SK-MEL-5 (cell line): ENCODE data around the gene BRSK1. TPM values are rescaled to one million over a fixed set of nuclear protein-coding genes. Genes with fewer than 3 reads are reported as not detected.

Experiments used
- DNase-seq: peaks from one replicate; pipeline ENCODE4 v3.0.0-alpha.2; 2016; ENCODE audit warnings: low read depth, low spot score
- in situ Hi-C: cut with HindIII; loops from 2 replicates; pipeline ENCODE4 v1.10.0; 2016; ENCODE audit warnings: low sequenced_read_pairs, high pct_unique_total_duplicates, low pct_unique_long_range_greater_than_20kb
- polyA plus RNA-seq, 2 experiments: library from polyadenylated mRNA; depleted of rRNA; stranded (reverse); fragments of >200 nt; gene quantifications; 2 replicates each; pipeline ENCODE4 v1.2.3, GENCODE V29; 2015
- total RNA-seq: library from RNA; depleted of rRNA; stranded (reverse); fragments of >200 nt; shearing (Covaris generic); gene quantifications from 2 replicates; pipeline ENCODE4 v1.2.3, GENCODE V29; 2014; rRNA removed

Gene BRSK1
- 3.3 and 3.5 TPM in 2 replicates for total RNA-seq
- polyA plus RNA-seq (2015; cell fraction: cytosol; rRNA removed): 7.3 and 12.5 TPM in 2 replicates
- polyA plus RNA-seq (2015; cell fraction: nucleus; rRNA removed): 17.6 and 28.3 TPM in 2 replicates

DNA sequence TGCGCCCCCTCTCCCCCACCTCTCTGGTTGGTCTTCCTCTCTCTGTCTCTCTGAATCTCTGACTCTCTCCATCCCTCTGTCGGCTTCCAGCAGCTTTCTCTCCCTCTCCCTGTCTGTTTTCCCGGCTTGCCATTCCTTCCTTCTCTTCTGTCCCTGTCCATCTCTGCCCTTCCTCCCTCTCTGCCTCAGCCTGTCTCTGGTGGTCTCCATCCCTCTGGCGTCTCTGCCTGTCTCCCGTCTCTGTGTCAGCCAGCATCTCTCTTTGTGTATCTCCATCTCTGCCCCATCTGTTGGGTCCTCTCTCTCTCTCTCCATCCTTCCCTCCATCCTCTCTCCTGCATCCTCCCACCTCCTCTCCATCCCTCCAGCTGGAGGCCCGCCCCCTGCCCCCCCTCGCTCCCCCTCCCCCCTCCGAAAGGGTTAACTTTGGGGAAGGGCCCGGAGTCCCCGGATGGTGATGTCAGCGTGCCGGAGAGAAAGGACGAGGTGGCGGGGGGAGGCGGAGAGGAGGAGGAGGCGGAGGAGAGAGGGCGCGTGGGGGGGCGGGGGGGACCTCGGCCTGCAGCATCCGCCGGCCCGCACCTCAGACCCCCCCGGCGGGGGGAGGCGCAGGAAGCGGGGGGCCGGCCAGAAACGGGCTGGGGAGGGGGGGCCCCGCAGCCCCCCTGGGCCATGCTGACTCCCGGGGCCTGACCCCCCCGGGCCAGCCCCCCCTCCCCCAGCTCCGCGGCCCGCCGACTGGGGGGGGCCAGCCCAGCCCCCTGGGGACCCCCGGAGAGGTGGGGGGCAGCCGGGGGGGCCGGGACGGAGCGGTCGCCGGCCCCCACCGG lies at the start of gene BRSK1:
TSS of gene BRSK1 (plus strand) at position 450 of the 830 bp plus-strand sequence. CDS start 446 bp downstream, outside the sequence.
- in situ Hi-C loops: no loop called here
- DNase-seq: peak; percentile 58

DNA sequence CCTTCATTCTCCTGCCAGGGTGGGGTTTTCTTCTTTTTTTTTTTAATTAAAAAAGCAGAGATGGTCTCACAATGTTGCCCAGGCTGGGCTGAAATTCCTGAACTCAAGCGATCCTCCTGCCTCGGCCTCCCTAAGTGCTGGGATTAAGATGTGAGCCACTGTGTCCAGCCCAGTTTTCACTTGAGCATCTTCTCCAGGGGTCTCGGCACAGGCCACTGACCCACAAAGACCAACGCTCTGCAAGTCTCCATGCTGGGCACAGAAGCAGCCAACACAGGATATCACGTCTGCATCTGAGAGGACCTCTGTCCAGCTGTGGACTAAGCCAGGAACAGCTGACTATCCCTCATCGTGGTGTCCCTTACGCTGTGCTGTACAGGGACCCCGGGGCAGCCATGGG lies 45.8 kb upstream of the BRSK1 start:
- in situ Hi-C loops: no loop called here
- no peak for DNase-seq

DNA sequence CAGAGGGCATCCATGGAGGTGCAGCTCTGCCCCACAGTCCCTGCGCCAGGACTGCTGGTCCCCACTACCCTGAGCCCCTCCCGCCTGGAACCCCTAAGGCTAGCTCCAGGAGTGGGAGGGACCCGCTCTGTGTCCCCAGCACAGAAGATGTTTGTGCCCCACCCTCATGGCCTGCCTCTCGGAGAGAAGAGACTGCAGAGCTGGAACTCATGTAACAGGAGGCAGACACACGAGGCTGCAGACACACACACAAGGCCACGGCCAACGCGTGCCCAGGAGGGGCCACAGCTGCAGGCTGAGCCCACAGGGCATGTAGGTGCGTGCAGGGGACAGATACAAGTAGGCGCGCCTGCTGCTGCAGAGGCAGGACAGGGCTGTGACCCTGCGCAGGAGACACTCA lies 44.8 kb upstream of the BRSK1 start:
- in situ Hi-C loops: no loop called here
- DNase-seq: no peak

DNA sequence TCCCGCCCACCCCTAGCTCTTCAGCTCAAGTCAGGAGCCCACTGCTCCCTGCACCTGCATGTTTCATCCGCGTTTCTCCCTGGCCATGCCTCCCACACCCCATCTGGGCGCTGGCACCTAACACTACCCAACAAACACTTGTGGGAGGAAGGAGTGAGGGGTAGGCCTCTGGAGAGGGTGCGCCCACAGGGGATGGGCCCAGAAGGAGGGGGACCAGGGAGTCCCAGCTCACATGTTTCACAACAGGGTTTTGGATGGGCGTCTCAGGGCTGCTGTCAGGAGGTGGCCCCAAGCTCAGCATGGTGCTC lies 43.1 kb upstream of the BRSK1 start:
- DNase-seq: no peak
- in situ Hi-C loops: no loop called here

DNA sequence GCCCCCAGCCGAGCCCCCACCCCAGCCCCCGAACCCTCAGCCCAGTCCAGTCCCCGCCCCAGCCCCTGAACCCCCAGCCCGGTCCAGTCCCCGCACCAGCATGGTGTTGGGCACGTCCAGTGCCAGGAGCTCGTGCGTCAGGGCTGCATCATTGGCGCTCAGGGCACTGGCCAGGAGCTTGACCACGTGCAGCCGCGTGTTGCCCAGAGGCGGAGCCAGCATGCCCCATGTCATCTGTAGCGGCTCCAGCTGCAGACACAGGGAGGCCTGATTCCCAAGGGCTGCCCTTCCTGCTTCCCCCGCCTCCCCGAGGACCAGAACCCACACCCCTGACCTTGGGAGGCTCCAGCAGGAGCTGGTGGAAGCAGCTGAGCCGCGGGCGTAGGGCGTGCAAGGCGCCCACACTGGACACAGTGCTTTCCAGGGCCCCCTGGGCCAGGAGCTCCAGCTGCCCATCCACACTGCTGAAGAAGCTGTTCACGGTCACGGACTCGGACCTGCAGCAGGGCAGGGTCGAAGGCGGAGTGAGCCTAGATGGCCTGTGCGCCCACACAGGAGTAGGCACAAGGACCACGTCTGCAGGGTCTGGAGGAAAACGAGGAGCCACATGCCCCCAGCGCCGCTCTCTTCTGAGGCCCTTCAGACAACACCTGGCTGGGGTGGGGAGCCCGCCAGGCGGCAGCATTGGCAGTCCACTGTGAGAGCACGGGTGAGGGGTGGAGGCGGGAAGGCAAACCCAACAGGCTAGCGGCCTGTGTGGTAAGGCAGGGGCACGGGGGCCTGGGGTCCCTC lies 42.5 kb upstream of the BRSK1 start:
- DNase-seq: peak; percentile 46
- in situ Hi-C loops: no loop called here

DNA sequence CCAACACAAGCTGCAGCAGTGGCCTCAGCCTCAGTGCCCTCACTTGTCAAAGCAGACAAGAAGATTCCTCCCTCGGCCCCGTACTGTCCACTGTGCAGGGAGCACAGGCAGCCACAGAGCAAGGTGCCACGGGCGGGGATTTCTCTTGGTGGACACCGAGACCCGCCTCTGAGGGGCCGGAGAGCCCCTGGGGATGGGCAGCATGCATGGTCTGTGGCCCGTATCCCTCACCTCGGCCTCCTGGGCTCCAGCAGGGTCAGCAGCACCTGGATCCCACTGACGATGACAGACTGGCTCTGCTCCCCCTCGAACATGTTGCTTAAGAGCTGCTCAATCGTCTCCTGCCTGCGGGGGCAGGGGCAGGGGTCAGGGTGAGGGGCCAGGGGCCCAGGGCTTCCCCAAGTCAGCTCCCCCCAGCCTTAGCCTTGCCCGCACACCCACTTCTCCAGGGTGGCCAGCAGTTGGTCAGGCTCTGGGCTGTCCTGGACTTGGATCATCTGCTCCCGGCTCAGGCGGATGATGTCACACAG lies 41.8 kb upstream of the BRSK1 start:
- DNase-seq: no peak
- in situ Hi-C loops: no loop called here

DNA sequence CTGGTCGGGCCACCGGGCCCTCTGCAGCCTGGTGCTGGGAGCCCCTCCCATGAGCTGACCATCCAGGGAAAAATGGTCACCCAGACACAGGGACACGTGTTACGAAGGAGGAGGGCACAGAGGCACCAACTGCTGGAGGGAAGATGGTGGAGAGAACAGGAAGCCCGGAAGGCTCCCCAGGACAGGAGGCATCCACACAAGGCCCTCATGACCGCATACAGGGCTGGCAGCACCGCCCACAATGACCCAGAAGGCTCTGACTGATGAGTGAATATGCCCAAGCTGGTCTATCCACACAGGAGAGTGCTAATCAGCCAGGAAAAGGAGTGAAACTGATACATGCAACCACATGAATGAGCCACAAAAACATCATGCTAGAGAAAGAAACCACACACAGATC lies 41.3 kb upstream of the BRSK1 start:
- no peak for DNase-seq

DNA sequence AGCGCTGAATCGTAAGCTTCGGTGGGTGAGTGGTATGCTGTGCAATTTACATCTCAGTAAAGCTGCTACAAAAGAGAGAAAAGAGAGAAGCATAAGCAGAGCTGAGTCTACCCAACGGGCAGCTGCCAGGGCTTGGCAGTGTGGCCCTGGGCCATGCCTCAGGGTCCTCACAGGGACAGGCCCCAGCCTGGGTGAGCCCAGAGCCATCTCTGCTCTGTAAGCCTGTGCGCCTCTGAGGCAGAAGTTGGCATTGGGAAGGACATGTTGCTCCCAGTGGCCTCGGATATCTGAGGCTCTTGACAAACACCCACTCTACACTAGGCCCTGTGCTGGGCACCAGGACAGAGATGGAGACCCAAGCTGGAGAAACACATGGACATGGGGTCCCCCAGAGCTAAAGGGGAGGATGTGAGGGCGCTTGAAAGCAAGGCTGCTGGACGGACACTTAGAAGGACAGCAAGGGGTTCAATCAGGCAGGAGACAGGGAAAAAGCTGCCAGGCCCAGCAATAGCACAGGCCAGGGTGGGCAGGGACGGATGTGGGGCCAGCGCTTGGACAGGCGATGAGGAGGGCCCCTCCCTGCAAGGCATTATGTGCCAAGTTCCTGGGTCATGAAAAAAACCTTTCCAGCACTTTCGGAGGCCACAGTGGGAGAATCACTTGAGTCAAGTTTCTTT lies 39.7 kb upstream of the BRSK1 start:
- in situ Hi-C loops: no loop called here
- DNase-seq: no peak

More for the DNA sequence above, 41.3 kb upstream of the BRSK1 start:
- in situ Hi-C loops: no loop called here

DNA sequence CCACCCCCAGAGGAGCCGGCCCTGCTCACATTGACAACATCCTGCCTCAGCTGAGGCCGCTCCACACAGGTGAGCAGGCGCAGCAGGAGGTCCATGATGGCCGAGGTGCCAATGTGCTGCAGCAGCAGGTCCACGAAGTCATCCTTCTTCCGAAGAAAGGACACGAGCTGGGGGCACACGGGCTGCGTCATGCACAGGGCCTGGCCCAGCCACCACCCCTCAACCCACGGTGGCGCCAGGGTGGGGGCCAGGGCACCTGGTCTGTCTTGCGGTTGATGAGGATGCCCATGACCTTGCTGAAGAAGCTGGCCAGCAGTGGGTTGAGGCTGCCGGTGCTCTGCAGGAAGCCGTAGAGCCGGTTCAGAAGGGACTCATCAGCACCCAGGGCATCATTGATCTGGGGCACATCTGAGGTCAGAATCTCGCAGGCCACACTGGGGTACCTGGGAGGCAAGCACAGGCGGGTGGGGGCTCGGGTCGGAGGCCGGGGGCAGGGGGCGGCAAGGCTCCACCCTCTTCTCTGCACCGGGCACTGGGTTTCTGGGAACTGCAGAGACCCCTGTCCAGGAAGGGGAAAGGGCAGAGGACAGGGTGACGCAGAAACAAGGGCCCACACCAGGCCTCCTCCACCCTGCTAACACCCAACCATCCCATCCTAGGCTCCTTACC lies 38.4 kb upstream of the BRSK1 start:
- in situ Hi-C loops: no loop called here
- no peak for DNase-seq

DNA sequence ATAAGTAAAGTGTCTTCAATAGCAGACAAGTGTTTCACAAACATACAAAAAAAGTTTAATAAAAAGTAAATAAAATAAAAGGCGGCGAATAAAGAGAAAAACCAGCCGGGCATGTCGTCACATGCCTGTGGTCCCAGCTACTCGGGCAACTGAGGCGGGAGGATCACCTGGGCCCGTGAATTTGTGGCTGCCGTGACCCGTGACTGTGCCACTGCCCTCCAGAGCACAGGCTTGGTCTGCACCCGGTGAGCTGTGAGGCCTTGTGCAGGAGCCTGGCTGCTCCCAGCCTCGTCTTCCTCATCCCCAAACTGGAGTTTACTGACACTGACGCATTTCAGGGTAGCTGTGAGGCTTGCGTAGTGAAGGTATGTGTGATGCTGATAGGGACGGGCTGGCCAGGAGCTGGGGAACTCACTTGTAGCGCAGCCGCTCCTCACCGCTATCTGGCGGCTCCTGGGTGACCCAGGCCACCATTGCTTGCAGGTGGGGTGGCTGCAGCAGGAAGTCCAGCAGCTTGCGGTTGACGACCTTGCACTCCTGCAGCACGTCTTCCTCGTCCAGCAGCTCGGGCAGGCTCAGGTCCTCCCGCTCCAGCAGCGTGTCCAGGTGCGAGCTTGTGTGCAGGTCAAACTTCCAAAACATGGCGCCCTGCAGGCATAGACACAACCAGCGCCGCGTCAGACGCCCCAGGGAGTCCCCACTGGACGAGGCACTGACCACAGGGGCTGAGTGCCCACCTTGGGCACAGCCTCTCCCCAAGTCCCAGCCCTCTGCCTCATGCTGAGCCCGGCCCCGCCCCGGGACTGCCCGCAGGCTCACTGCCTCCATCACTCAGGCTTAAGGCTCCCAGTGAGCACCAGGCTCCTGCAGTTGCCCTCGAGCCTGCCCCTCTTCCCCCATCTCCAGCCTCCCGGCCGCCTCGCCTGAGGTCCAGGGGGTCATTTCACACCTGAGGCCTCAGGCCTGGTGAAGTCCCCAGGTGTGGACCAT lies 37.0 kb upstream of the BRSK1 start:
- no peak for DNase-seq
- in situ Hi-C loops: no loop called here

DNA sequence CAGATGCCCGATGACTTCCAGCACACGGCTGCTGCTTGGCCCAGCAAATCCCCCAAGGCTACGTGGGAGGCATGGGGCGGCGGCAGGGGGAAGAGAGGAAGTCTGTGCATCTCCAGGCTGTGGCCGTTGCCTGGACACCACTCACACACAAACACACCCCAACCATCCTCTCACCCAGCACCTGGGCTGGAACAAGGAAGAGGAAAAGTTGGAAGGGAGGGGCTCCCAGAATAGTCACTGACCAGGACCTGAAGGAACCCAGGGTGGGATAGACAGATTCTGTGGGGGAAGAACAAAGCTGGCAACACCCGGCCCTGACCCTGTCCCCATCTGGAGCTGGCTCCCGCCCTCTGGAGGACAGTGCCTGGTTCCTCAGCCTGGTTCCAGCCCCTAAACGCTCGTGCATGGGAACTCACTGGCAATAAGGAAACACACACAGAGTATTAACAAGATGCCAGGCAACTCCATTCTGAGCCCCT lies 36.1 kb upstream of the BRSK1 start:
- in situ Hi-C loops: no loop called here

DNA sequence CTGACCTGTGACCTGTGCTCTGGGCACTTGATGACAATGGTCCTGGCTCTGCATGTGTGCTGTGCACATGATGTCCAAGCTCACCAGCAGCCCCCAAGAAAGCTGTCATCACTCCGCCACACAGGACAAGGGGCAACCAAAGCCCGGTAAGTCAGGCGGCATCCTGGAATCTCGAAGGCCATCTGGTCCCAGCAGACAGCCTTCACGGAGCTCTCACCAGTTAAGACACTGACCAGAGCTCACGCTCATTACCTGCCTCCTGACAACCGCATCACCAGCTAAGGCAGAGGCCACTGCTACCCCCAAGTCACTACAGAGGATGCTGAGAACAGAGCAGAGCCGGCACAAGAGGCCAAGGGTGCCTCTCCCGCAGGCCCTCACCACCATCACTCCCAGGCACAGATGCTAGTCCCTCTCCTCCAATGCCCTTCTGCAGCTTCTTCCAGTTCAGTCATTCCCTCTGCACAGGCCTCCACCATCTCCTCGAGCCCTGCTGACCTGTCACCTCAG lies 35.6 kb upstream of the BRSK1 start:
- in situ Hi-C loops: no loop called here
- no peak for DNase-seq

More for the DNA sequence above, 36.1 kb upstream of the BRSK1 start:
- DNase-seq: no peak

DNA sequence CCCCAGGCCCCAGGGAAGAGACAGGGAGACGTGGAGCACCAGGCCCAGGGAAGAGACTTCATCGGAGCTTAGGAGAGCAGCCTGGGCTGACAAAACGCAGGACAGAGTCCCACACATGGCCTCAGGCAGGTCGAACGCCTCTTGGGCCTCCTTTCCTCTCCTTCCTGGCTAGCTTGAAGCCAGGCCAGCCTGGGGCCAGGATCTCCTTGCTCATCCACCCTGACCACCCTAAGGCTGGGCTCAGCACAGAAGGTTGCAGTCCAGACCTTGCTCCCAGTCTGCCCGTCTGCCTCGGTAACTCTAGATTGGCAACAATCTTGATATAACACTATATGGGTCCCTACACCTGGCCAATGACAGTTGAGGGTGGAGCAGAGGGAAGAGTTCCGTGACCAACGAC lies 35.1 kb upstream of the BRSK1 start:
- in situ Hi-C loops: no loop called here
- no peak for DNase-seq

DNA sequence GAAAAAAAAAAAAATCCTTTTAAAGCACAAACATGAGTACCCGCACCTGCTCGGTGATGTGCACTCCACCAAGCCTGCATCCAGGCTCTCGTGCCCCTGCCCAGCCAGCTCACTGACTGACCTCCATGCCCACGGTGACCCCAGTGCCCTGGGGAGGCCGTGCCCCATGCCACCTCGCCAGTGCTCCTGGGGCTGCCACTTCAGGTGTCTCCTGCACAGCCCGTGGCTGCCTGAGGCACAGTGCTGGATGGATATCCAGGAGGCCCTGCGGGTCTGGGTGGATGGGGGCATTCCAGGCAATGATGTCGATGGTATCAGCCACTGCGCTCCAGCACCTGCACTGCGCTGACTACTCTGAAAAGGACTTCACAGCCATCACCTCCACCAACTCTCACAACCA lies 34.0 kb upstream of the BRSK1 start:
- in situ Hi-C loops: no loop called here
- DNase-seq: no peak

DNA sequence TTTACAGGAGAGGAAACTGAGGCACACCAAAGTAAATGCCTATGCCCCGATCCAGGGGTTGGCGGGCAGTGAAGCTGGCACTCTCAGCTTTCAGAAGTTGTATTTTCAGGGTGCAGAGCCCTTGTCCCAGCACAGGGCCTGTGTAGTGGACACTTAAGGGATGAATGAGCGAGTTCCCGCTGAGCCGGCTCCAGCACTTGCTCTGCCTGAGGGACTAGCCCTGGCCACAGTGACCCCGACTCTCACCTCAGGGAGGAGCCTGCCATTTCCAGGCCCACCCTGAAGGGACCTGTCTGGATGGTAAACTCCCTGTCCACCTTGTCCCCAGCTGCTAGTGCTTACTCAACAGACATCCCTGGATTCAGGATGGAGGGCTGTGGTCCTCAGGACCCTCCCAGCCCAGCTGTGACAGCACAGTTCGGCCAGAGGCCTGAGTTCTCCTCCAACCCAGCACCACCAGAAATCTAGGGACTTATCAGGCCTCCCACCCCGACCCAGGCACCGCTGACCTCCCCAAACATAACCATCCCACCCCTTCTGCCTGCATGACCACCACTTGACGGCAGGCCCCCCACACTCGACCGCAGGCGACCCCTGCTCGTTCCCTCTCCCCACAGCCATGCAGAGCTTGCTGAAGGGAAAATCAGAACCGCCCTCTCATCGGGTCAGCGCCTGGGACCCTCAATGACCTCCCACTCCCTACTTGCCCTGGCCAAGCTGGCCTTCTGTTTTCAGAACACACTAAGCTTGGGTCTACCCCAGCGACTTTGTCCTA lies 33.3 kb upstream of the BRSK1 start:
- no peak for DNase-seq
- in situ Hi-C loops: no loop called here
